Left colon (tissue), 2 donors: ENCODE data around the gene TLE4. TPM values are rescaled to one million over a fixed set of nuclear protein-coding genes. Genes with fewer than 3 reads are reported as not detected.
"Not testable (repeated sequence)": the region's sequence is repeated elsewhere in the genome, so short reads cannot be mapped to it uniquely, and the experiment has no call there.

ENCODE experiments used
- ATAC-seq: fragments of 200-7000 bp; cut with Tn5 transposase; one replicate; pipeline ENCODE4 v1.9.1; 2020; ENCODE audit warnings: mild to moderate bottlenecking, moderate library complexity
- DNase-seq, 2 donors: peaks; one replicate each; pipeline ENCODE4 v3.0.0-alpha.2; 2020
- intact Hi-C, 2 donors: fragments of 100-400 bp; cut with DNase I in 1 of 2; cut with micrococcal nuclease in 1 of 2; formaldehyde crosslinking; loops; one replicate each; pipeline versions ENCODE4 v1.11.2 to v1.14.0; 2022; cut with DNase I, micrococcal nuclease
- total RNA-seq, 2 donors: library from RNA; stranded (reverse); fragmentation: NEBNext Ultra II Directional; extraction: Animal tissue kit (Norgen Biotek cat#: 25700); gene quantifications; one replicate each; pipeline ENCODE4 v1.2.1, GENCODE V29; 2021
- donor health status: DM: no; HTN: no; CAD: no.
- donor health status: DM: yes; HTN: yes; CAD: no.

The TLE4 gene
- total RNA-seq, 2 donors from 2014 or later, result 22.2 to 29.8 TPM

DNA sequence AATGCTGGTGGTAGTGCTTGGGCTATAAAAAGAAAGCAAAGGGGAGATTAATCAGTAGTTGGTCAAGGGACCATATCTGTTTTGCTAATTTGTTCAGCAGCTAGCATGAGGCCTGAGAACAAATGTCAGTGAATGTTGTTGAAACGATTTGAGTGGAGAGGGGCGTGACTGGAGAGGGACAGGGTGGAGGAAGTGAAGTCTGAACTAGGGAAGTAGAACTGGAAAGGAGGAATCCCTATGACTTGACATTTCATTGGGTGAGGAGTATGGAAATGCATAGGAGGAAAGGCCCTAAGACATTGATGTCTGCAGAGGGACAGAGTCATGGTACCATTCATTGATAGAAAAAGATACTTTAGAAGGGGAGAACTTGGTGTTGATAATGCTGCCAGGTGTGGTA lies 19.7 kb downstream of the TLE4 start:
- no peak for DNase-seq
- ATAC-seq, result no peak
- intact Hi-C loops, result no loop called here

DNA sequence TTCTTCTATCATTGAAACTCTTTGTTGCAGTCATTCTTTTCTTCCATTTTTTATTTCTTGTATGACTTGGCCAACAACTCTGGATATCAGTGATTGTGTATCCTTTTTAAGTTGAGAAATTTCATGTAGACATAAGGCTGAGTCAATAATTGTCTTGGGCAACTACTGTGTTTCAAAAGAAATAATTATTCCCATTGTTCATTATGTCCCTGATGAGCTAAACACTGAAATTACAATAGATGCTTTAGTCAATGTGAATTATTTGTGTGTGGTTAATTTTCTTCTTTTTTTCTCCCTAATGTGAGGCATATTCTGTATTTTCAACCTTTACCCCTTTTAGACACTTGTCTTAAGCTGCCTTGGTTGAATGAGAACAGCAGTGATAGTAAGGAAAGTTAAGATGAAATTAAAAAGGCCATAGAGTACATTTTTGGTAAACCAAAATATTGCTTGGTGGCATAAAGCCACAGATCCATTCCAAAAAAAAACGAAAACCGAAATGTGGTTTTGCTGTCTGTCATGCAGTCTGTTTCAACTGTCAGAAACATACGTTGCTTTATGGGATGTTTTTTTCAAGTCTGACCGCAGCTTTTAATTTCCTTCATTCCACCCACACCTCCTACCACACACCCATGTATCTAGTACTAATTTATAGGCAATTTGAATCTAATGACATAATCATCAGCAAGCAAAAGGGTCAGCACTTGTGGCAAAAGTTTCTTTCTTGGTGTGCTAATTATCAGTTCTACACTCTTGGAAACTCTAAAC lies 21.1 kb downstream of the TLE4 start:
- no peak for ATAC-seq
- intact Hi-C loops, result no loop called here
- DNase-seq, result no peak

DNA sequence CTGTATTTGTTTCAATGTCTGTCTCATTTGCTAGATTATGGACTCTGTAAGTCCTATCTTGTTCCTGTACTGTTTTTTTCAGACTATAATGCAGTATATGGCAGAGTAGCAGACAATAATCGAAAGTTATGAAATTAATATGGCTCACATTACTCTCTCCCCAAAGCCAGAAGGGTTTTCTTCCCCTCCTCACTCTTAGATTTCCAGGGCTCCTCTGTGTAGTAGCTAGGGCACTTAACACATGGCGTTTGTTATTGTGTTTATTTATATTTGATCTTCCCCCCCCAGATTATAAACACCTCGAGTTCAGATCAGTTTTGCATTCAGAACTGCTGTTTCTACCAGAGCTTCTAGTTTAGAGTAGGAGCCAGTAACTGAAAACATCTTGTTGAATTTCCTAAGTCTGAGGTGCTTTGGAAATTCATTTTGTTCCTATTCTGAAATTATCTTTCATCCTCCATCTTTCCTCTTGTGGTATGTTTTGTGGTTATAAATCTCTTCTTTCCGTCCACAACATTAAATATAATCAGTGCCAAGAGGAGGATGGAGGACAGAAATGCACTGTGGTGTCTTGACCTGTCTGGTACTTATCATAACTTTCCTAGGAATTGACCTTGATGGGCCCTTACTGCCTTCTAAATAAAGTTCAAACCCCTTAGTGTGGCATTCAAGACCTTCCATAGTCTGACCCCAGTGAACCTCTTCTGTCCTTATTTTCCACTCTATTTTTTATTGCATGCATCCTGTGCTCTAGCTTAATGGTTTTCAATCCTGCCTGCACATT lies 27.0 kb downstream of the TLE4 start:
- intact Hi-C loops, result no loop called here
- no peak for DNase-seq
- no peak for ATAC-seq

- intact Hi-C loops, result no loop called here
These were observed 28.7 kb downstream of the TLE4 start for GRCh38 chr9:79600466-79600865.

DNA sequence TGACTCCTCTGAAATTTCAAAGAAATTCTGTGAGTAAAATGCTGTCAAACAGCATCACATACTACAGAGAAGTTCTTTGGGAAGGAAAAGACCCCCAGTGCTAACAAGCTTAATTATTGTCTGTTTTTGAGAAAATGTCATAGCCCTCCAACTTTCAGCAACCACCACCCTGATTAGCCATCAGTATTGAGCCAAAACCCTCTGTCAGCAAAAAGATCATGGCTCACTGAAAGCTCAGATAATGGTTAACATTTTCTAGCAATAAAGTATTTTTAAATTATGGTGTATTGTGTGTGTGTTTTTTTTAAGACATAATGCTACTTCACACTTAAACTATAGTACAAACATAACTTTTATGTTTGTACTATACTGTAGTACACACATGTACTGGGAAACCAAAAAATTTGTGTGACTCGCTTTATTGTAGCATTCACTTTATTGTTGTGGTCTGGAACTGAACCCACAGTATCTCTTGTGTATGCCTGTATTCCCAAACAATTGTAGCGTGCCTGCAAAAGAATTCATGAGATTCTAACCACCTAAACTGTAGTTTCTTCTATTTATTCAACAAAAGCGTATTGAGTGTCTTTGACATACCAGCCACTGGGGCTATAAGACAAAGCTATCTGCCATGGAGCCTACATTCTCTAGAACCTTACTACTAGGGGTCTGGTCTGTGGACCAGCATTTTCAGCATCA lies 31.6 kb downstream of the TLE4 start:
- DNase-seq, result no peak
- intact Hi-C loops, result no loop called here
- no peak for ATAC-seq

More at GRCh38 chr9:79600466-79600865, 28.7 kb downstream of the TLE4 start:
- ATAC-seq (no peak), DNase-seq (no peak)

DNA sequence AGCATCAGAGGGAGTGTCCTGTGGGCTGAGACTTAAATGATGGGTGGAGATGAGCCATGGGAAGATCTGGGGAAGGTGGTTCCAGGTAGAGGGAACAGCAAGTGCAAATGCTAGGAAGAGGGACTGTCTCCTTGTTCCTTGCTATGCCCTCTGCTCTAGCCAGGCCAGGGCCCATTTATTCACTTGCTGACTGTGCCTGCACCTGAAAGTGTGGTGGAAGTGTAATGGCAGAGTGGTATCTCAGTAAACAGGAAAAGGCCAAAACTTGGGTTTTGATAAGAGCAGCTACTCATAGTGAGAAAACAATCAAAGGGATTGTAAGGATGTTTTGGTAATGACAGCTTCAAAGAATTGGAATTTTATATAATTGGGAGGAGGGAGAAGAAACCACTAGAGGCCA lies 32.4 kb downstream of the TLE4 start:
- intact Hi-C loops, result no loop called here
- no peak for DNase-seq

GRCh38 chr9:79604921-79605562 lies 33.3 kb downstream of the TLE4 start:
- intact Hi-C loops, result no loop called here
- DNase-seq (no peak), ATAC-seq (no peak)

More for the DNA sequence above, 32.4 kb downstream of the TLE4 start:
- ATAC-seq, result no peak

DNA sequence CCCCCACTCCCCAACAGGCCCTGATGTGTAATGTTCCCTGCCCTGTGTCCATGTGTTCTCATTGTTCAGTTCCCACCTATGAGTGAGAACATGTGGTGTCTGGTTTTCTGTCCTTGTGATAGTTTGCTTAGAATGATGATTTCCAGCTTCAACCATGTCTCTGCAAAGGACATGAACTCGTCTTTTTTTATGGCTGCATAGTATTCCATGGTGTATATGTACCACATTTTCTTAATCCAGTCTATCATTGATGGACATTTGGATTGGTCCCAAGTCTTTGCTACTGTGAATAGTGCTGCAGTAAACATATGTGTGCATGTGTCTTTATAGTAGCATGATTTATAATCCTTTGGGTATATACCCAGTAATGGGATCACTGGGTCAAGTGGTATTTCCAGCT lies 34.8 kb downstream of the TLE4 start:
- ATAC-seq, intact Hi-C loops: not testable (repeated sequence)

GRCh38 chr9:79609468-79610018 lies 37.8 kb downstream of the TLE4 start:
- DNase-seq (no peak), ATAC-seq (no peak)
- intact Hi-C loops, result no loop called here

More for the DNA sequence above, 34.8 kb downstream of the TLE4 start:
- DNase-seq, result not testable (repeated sequence)

- intact Hi-C loops, result no loop called here
- DNase-seq (no peak), ATAC-seq (peak; percentile 33)
These were observed 38.4 kb downstream of the TLE4 start for GRCh38 chr9:79610019-79610631.

DNA sequence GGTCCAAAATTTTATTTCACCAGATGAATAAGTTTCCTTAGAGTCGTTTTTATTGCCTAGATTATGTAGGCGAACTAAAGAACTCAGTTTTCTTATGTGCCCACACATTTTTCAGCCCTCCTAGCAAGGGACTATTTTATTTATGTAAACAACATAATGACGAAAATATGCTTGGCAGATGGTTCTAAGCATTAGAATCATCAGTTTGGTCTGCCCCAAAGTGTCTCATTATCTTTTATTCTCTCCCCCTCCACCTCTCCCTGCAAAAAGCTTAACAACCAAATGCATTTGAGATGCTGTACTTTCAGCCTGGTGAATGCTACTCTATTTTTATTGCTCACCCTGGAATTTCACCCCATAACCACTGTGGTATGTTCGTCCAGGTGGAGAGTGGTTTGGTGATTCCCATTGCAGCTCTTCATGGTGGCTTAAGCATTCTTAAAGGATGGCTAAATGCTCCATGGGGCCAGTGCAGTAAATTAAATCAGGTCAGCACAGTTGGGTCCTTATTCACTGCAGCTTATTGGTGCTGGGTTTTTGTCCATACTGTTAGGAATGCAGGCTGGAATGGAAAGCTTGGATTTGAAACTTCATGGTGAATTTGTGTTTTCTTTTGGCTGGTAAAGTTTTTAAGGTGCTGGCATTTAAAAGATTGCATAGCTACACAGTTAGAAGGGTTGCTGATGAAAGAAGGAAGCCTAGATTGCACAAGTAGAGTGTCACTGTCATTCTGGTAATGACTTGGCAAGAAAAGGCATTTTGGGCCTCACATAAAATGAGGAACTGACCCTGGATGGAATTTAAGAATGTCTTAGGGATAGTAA lies 39.2 kb downstream of the TLE4 start:
- intact Hi-C loops, result no loop called here
- ATAC-seq (no peak), DNase-seq (no peak)

GRCh38 chr9:79613145-79613544 lies 41.4 kb downstream of the TLE4 start:
- DNase-seq (no peak), ATAC-seq (no peak)
- intact Hi-C loops, result no loop called here

- DNase-seq (no peak), ATAC-seq (no peak)
- intact Hi-C loops, result no loop called here
These were observed 43.3 kb downstream of the TLE4 start for GRCh38 chr9:79615038-79615437.

- DNase-seq (no peak), ATAC-seq (no peak)
- intact Hi-C loops, result no loop called here
These were observed 44.2 kb downstream of the TLE4 start for GRCh38 chr9:79616013-79616412.

DNA sequence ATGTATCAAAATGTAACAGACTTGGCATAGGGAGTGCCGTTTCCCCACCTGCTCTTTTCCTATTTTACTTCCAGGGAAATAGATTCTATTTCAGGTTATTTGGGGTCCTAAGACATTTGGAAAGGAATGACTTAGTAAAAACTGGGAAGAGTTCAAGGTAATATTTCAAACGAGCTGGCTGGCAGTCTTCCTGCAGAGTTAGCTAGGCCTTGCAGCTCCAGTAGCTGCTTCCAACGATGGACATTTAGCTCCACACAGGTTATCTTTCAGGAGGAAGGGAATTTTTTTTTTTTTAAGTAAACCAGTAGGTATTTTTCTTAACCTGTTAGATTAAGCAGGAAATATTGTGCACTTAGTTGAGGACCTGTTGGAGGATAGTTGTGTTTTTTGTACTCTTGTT lies 45.2 kb downstream of the TLE4 start:
- ATAC-seq (peak; percentile 14), DNase-seq (no peak)
- intact Hi-C loops, result no loop called here

DNA sequence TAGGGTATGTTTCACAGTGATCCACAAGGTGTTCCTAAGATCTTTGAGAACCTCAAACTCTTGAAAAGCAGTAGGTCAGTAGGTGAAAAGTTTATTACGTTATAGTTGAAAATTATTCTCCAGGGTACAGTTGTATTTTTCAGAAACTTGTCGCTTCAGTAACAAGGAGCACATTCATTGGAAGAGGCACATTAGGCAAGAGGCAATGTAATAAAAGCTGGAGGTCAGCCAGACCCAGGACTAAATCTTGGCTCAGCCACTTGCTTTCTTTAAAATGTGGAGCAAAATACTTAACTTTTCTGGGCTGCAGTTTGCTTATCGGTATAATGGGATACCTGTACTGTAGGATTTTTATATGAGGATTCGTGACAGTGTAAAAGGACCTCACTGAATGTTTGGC lies 45.6 kb downstream of the TLE4 start:
- intact Hi-C loops, result no loop called here
- DNase-seq (peak; percentile 19 to 26), ATAC-seq (peak; percentile 83)

- ATAC-seq (no peak), DNase-seq (no peak)
- intact Hi-C loops, result no loop called here
These were observed 48.2 kb downstream of the TLE4 start for GRCh38 chr9:79619930-79620329.
